Hepatocyte (in vitro differentiated cells): ENCODE measurements around the gene CEP131. TPM values are rescaled to one million over a fixed set of nuclear protein-coding genes. Genes with fewer than 3 reads are reported as not detected.

Experiments
- DNase-seq: peaks from one replicate; pipeline ENCODE4 v3.0.0-alpha.2; 2016; ENCODE audit warnings: low spot score
- H2AFZ ChIP-seq: fragments of 200-600 bp; sonication (generic); 2 replicates; pipeline ENCODE4 v1.6.0; 2016; ENCODE audit warnings: antibody characterized with exemption, mild to moderate bottlenecking
- H3K27ac ChIP-seq: fragments of 200-600 bp; sonication (generic); 2 replicates; pipeline ENCODE4 v1.5.1; 2016; ENCODE audit warnings: mild to moderate bottlenecking
- H3K27me3 ChIP-seq: fragments of 200-600 bp; sonication (generic); 2 replicates; pipeline ENCODE4 v1.6.1; 2016
- H3K36me3 ChIP-seq: fragments of 200-600 bp; sonication (generic); replicated peaks from 2 replicates; pipeline ENCODE4 v1.5.1; 2016; ENCODE audit warnings: low read depth; ENCODE audit not compliant: insufficient read depth
- H3K4me1 ChIP-seq: fragments of 200-600 bp; sonication (generic); 2 replicates; pipeline ENCODE4 v1.5.1; 2016; ENCODE audit warnings: mild to moderate bottlenecking, moderate library complexity; ENCODE audit not compliant: insufficient read depth
- H3K4me2 ChIP-seq: fragments of 200-600 bp; sonication (generic); 2 replicates; pipeline ENCODE4 v1.6.0; 2016
- H3K4me3 ChIP-seq: fragments of 200-600 bp; sonication (generic); 2 replicates; pipeline ENCODE4 v1.5.1; 2016; ENCODE audit warnings: mild to moderate bottlenecking
- H3K79me2 ChIP-seq: fragments of 200-600 bp; sonication (generic); 2 replicates; pipeline ENCODE4 v1.6.0; 2017; ENCODE audit warnings: mild to moderate bottlenecking
- H3K9me2 ChIP-seq: fragments of 200-600 bp; sonication (generic); replicated peaks from 2 replicates; pipeline ENCODE4 v1.6.0; 2017; ENCODE audit warnings: mild to moderate bottlenecking; ENCODE audit not compliant: insufficient read depth
- H3K9me3 ChIP-seq: fragments of 200-600 bp; sonication (generic); 2 replicates; pipeline ENCODE4 v1.5.1; 2016; ENCODE audit warnings: low read depth, mild to moderate bottlenecking
- H4K20me1 ChIP-seq: fragments of 200-600 bp; sonication (generic); 2 replicates; pipeline ENCODE4 v1.6.0; 2016; ENCODE audit warnings: mild to moderate bottlenecking; ENCODE audit not compliant: insufficient read depth, poor library complexity, severe bottlenecking
- EZH2 ChIP-seq: fragments of 200-600 bp; sonication (generic); IDR thresholded peaks from 2 replicates; pipeline ENCODE4 v1.6.1; 2016; ENCODE audit warnings: antibody characterized with exemption, mild to moderate bottlenecking, borderline replicate concordance
- EZH2phosphoT487 ChIP-seq: fragments of 200-600 bp; sonication (generic); IDR thresholded peaks from one replicate; pipeline ENCODE4 v1.6.1; 2018; ENCODE audit warnings: antibody characterized with exemption, mild to moderate bottlenecking, low read depth, moderate library complexity; ENCODE audit not compliant: unreplicated experiment, severe bottlenecking
- WGBS: methylation state at CpG from one replicate; pipeline ENCODE4 v1.1.6; 2016; ENCODE audit warnings: low lambda C conversion rate; ENCODE audit errors: missing lambda C conversion rate; 5-methylcytosine and 5-hydroxymethylcytosine counted together
- polyA plus RNA-seq: library from polyadenylated mRNA; unstranded; fragments of >200 nt; fragmentation: Nextera tagmentation; extraction: Ambion mirVana; gene quantifications from 2 replicates; pipeline ENCODE4 v1.2.1, GENCODE V29; 2016
- total RNA-seq: library from RNA; depleted of rRNA; stranded (reverse); fragments of >200 nt; gene quantifications from 2 replicates; pipeline ENCODE4 v1.2.3, GENCODE V29; 2014
- TF ChIP-seq, protein P1 (sequence below): fragments of 200-600 bp; sonication (generic); IDR thresholded peaks from 2 replicates; pipeline ENCODE4 v1.5.1; 2016; ENCODE audit warnings: antibody characterized with exemption, mild to moderate bottlenecking; ENCODE audit not compliant: poor library complexity

Gene CEP131
- total and polyA plus RNA-seq, 2 experiments from 2014 or later: 7.3 to 10.1 TPM

DNA sequence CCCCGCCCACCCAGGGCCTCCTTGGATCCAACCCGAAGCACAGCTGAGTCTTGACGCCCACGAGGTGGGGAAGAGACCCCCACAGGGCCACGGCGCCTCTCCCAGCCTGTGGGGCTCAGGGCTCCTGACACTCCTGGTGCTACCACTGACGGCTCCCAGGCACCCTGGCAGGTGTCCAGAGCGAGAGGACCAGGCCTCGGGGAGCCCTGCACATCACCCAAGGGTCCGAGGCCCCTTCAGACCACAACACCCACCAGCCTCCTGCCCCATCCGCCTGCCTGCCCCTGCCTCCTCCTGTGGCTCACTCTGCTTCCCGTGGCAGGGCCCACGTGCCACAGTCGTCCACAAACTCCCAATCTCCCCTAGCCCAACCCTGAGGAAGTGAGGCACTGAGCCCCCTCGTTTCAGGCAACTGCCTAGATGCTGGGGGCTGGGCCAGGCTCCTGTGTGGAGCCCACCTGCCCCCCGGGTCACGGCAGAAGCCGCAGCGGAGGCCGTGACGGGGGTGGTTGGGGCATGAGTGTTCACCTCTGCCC is 28.5 kb downstream of the CEP131 start:
- H3K27ac ChIP-seq: no peak overlapping the region
- no peaks in the 10 kb centered on the region for H3K79me2 ChIP-seq
- no peaks in the 10 kb centered on the region for H3K36me3 ChIP-seq
- H3K9me2 ChIP-seq: no peaks in the 10 kb centered on the region
- TF ChIP-seq, protein P1, sequence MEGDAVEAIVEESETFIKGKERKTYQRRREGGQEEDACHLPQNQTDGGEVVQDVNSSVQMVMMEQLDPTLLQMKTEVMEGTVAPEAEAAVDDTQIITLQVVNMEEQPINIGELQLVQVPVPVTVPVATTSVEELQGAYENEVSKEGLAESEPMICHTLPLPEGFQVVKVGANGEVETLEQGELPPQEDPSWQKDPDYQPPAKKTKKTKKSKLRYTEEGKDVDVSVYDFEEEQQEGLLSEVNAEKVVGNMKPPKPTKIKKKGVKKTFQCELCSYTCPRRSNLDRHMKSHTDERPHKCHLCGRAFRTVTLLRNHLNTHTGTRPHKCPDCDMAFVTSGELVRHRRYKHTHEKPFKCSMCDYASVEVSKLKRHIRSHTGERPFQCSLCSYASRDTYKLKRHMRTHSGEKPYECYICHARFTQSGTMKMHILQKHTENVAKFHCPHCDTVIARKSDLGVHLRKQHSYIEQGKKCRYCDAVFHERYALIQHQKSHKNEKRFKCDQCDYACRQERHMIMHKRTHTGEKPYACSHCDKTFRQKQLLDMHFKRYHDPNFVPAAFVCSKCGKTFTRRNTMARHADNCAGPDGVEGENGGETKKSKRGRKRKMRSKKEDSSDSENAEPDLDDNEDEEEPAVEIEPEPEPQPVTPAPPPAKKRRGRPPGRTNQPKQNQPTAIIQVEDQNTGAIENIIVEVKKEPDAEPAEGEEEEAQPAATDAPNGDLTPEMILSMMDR: no peak
- TF ChIP-seq EZH2phosphoT487 (no peak), EZH2 (no peak)
- no peaks in the 10 kb centered on the region for H4K20me1 ChIP-seq
- H3K9me3 ChIP-seq: no peaks in the 10 kb centered on the region
- H3K4me1 ChIP-seq: no peaks in the 10 kb centered on the region
- H3K4me3 ChIP-seq: no peak overlapping the region
- 90% methylated on average over 20 of the region's 21 CpGs for whole genome bisulfite sequencing
- H3K27me3 ChIP-seq: no peaks in the 10 kb centered on the region
- H3K4me2 ChIP-seq: no peak overlapping the region
- H2AFZ ChIP-seq: no peak overlapping the region
- DNase-seq: no peak

GRCh38 chr17:81193470-81194224 is 29.1 kb downstream of the CEP131 start:
- Histone ChIP-seq H3K4me3 (no peak overlapping the region), H3K27me3 (no peaks in the 10 kb centered on the region), H2AFZ (no peak overlapping the region), H3K27ac (no peak overlapping the region), H3K9me3 (no peaks in the 10 kb centered on the region), H3K4me2 (no peak overlapping the region), H3K9me2 (no peaks in the 10 kb centered on the region), H3K36me3 (no peaks in the 10 kb centered on the region), H3K4me1 (no peaks in the 10 kb centered on the region), H4K20me1 (no peaks in the 10 kb centered on the region), H3K79me2 (no peaks in the 10 kb centered on the region)
- WGBS: 95% methylated on average over 30 of the region's 38 CpGs
- TF ChIP-seq EZH2phosphoT487 (no peak), EZH2 (no peak)
- TF ChIP-seq, protein P1: no peak
- DNase-seq: no peak

- H3K4me1 ChIP-seq: no peaks in the 10 kb centered on the region
- H3K4me3 ChIP-seq: no peak overlapping the region
Measured at GRCh38 chr17:81193051-81193410, 29.7 kb downstream of the CEP131 start.

More at GRCh38 chr17:81193051-81193410, 29.7 kb downstream of the CEP131 start:
- Histone ChIP-seq H3K36me3 (no peaks in the 10 kb centered on the region), H2AFZ (no peak overlapping the region), H3K4me2 (no peak overlapping the region), H3K9me3 (no peaks in the 10 kb centered on the region), H3K9me2 (no peaks in the 10 kb centered on the region), H3K27ac (no peak overlapping the region), H4K20me1 (no peaks in the 10 kb centered on the region), H3K79me2 (no peaks in the 10 kb centered on the region), H3K27me3 (no peaks in the 10 kb centered on the region)
- 93% methylated on average over 17 of the region's 17 CpGs for WGBS
- TF ChIP-seq EZH2phosphoT487 (no peak), EZH2 (no peak)
- TF ChIP-seq, protein P1: no peak
- DNase-seq: no peak
